Liver (tissue), 9 donors: ENCODE results near the gene PARD3. TPM values are rescaled to one million over a fixed set of nuclear protein-coding genes. Genes with fewer than 3 reads are reported as not detected.

ENCODE experiments used
- DNase-seq: peaks from one replicate; pipeline ENCODE4 v3.0.0-alpha.2; 2017; ENCODE audit warnings: low spot score
- H3K27ac ChIP-seq, 2 donors: one replicate each; pipeline ENCODE4 v1.7.0; 2013; ENCODE audit warnings: inconsistent platforms in 2 of 2, low read length in 2 of 2, control low read depth in 1 of 2, low read depth in 1 of 2, mild to moderate bottlenecking in 1 of 2
- H3K27me3 ChIP-seq, 4 donors: one replicate each; pipeline versions ENCODE4 v1.6.1 to v1.7.0; 2013; ENCODE audit warnings: low read length in 3 of 4, inconsistent platforms in 1 of 4, mild to moderate bottlenecking in 1 of 4, moderate library complexity in 1 of 4; ENCODE audit not compliant: control insufficient read depth in 4 of 4, insufficient read depth in 4 of 4
- H3K36me3 ChIP-seq, 4 donors: one replicate each; pipeline versions ENCODE4 v1.6.1 to v1.7.0; 2013; ENCODE audit warnings: low read length in 3 of 4, mild to moderate bottlenecking in 3 of 4, low read depth in 1 of 4, moderate library complexity in 1 of 4; ENCODE audit not compliant: control insufficient read depth in 4 of 4, insufficient read depth in 3 of 4
- H3K4me1 ChIP-seq, 4 donors: one replicate each; pipeline versions ENCODE4 v1.6.1 to v1.7.0; 2013; ENCODE audit warnings: low read length in 3 of 4, mild to moderate bottlenecking in 3 of 4, moderate library complexity in 1 of 4; ENCODE audit not compliant: control insufficient read depth in 4 of 4, insufficient read depth in 4 of 4
- H3K4me3 ChIP-seq, 3 donors: one replicate each; pipeline versions ENCODE4 v1.6.1 to v1.7.0; 2013; ENCODE audit warnings: low read length in 3 of 3, control low read depth in 1 of 3, low read depth in 1 of 3, mild to moderate bottlenecking in 1 of 3
- H3K9ac ChIP-seq, 2 donors: one replicate each; pipeline ENCODE4 v1.7.0; 2013; ENCODE audit warnings: low read length in 2 of 2, mild to moderate bottlenecking in 2 of 2, moderate library complexity in 2 of 2, control low read depth in 1 of 2, low read depth in 1 of 2
- H3K9me3 ChIP-seq, 4 donors: one replicate each; pipeline versions ENCODE4 v1.6.1 to v1.7.0; 2013; ENCODE audit warnings: low read length in 3 of 4; ENCODE audit not compliant: control insufficient read depth in 4 of 4
- ATF3 ChIP-seq: IDR thresholded peaks from 2 replicates; pipeline ENCODE4 v1.6.1; 2016; ENCODE audit warnings: antibody characterized with exemption
- CTCF ChIP-seq: fragments of 150-350 bp; IDR thresholded peaks from 2 replicates; pipeline ENCODE4 v1.5.1; 2017; ENCODE audit warnings: improper control_type of control experiment, low read depth, low read length; ENCODE audit not compliant: missing input control
- EGR1 ChIP-seq, 2 donors: IDR thresholded peaks; 2 replicates each; pipeline ENCODE4 v1.6.1; 2016 to 2018; ENCODE audit warnings: antibody characterized with exemption in 2 of 2, low read depth in 2 of 2
- FOXA1 ChIP-seq: IDR thresholded peaks from 2 replicates; pipeline ENCODE4 v1.6.1; 2016; ENCODE audit warnings: antibody characterized with exemption
- FOXA2 ChIP-seq: IDR thresholded peaks from 2 replicates; pipeline ENCODE4 v1.6.1; 2016; ENCODE audit warnings: antibody characterized with exemption
- HNF4A ChIP-seq, 2 donors: conservative IDR thresholded peaks; 2 replicates each; pipeline ENCODE4 v1.6.1; 2016; ENCODE audit warnings: antibody characterized with exemption in 2 of 2, mild to moderate bottlenecking in 2 of 2
- HNF4G ChIP-seq: IDR thresholded peaks from 2 replicates; pipeline ENCODE4 v1.6.1; 2016; ENCODE audit warnings: antibody characterized with exemption
- JUND ChIP-seq, 2 donors: IDR thresholded peaks; 2 replicates each; pipeline ENCODE4 v1.6.1; 2016; ENCODE audit warnings: antibody characterized with exemption in 2 of 2
- MAX ChIP-seq: IDR thresholded peaks from 2 replicates; pipeline ENCODE4 v1.6.1; 2016; ENCODE audit warnings: antibody characterized with exemption
- NR2F2 ChIP-seq: IDR thresholded peaks from 2 replicates; pipeline ENCODE4 v1.6.1; 2016; ENCODE audit warnings: antibody characterized with exemption
- RAD21 ChIP-seq, 2 donors: IDR thresholded peaks; 2 replicates each; pipeline ENCODE4 v1.6.1; 2016; ENCODE audit warnings: antibody characterized with exemption in 2 of 2, mild to moderate bottlenecking in 2 of 2
- REST ChIP-seq: IDR thresholded peaks from 2 replicates; pipeline ENCODE4 v1.6.1; 2016; ENCODE audit warnings: antibody characterized with exemption, mild to moderate bottlenecking
- RXRA ChIP-seq, 2 donors: IDR thresholded peaks; 2 replicates each; pipeline ENCODE4 v1.6.1; 2017 to 2018; ENCODE audit warnings: antibody characterized with exemption in 2 of 2, mild to moderate bottlenecking in 1 of 2
- SP1 ChIP-seq: IDR thresholded peaks from 2 replicates; pipeline ENCODE4 v1.6.1; 2018; ENCODE audit warnings: antibody characterized with exemption, mild to moderate bottlenecking
- TAF1 ChIP-seq: conservative IDR thresholded peaks from 2 replicates; pipeline ENCODE4 v1.6.1; 2016; ENCODE audit warnings: antibody characterized with exemption, mild to moderate bottlenecking
- YY1 ChIP-seq: IDR thresholded peaks from 2 replicates; pipeline ENCODE4 v1.6.1; 2016; ENCODE audit warnings: antibody characterized with exemption, mild to moderate bottlenecking
- WGBS: extraction: QIAGEN DNeasy Blood & Tissue Kit; methylation state at CpG from one replicate; pipeline ENCODE4 v1.1.7; 2013; 5-methylcytosine and 5-hydroxymethylcytosine counted together
- polyA plus RNA-seq, 2 donors: library from polyadenylated mRNA; stranded (reverse) in 1 of 2; unstranded in 1 of 2; fragments of 200-250 nt in 1 of 2; fragments of >200 nt in 1 of 2; fragmentation: Nextera tagmentation in 1 of 2; extraction: Ambion mirVana in 1 of 2; gene quantifications; one replicate each; pipeline versions ENCODE4 v1.2.1 to v1.2.3, GENCODE V29; 2013 to 2015
- total RNA-seq, 2 donors: library from RNA; depleted of rRNA; stranded (reverse); fragments of >200 nt; gene quantifications; one replicate each; pipeline ENCODE4 v1.2.3, GENCODE V29; 2014
- TF ChIP-seq, protein P1 (sequence below): IDR thresholded peaks from 2 replicates; pipeline ENCODE4 v1.6.1; 2016; ENCODE audit warnings: antibody characterized with exemption
- donor health status: healthy.
- donor health status: healthy.
- donor health status: healthy.
- donor health status: healthy.
- donor health status: healthy.

The PARD3 gene
- total and polyA plus RNA-seq, 4 donors: 12.3 to 43.8 (median 13.5) TPM

DNA sequence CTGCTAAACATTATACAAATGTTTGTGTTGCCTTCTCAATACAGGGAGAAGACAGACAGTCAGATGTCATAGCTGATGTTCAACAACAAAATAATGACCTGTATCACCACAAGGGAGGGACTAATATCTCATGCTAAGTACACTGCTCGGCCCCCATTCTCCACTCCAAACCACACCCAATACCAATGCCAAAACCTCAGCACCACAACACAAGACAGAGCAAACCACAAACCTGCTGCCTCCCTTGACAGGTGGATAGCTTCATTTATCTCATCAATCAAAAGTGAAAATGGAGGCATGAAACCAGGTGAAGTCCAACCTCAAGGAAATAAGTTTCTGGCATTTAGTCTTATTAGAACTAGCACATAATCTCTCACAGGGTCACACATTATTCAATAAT is 109.5 kb downstream of the PARD3 start:
- H3K27ac ChIP-seq: no peak overlapping the region
- no peaks in the 10 kb centered on the region for H3K36me3 ChIP-seq
- H3K9ac ChIP-seq: no peak overlapping the region
- no peak for DNase-seq
- 79% methylated on average over 1 of the region's 1 CpG for WGBS
- H3K4me3 ChIP-seq: no peak overlapping the region
- no peaks in the 10 kb centered on the region for H3K27me3 ChIP-seq
- TF ChIP-seq SP1: no peak
- TF ChIP-seq HNF4G: no peak
- no peak for TF ChIP-seq FOXA2
- TF ChIP-seq ATF3: no peak
- no peak for TF ChIP-seq JUND (IDR thresholded peaks at IDR 0.05)
- TF ChIP-seq, protein P1, sequence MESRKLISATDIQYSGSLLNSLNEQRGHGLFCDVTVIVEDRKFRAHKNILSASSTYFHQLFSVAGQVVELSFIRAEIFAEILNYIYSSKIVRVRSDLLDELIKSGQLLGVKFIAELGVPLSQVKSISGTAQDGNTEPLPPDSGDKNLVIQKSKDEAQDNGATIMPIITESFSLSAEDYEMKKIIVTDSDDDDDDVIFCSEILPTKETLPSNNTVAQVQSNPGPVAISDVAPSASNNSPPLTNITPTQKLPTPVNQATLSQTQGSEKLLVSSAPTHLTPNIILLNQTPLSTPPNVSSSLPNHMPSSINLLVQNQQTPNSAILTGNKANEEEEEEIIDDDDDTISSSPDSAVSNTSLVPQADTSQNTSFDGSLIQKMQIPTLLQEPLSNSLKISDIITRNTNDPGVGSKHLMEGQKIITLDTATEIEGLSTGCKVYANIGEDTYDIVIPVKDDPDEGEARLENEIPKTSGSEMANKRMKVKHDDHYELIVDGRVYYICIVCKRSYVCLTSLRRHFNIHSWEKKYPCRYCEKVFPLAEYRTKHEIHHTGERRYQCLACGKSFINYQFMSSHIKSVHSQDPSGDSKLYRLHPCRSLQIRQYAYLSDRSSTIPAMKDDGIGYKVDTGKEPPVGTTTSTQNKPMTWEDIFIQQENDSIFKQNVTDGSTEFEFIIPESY: no peak
- TF ChIP-seq RAD21 (IDR thresholded peaks at IDR 0.05): no peak
- TF ChIP-seq MAX: no peak
- TF ChIP-seq TAF1: no peak
- no peak for TF ChIP-seq EGR1 (IDR thresholded peaks at IDR 0.05; ENCODE audit: low read depth in 2 of 2)
- no peak for TF ChIP-seq HNF4A (conservative IDR thresholded peaks at IDR 0.05)
- no peak for TF ChIP-seq RXRA (IDR thresholded peaks at IDR 0.05)
- H3K4me1 ChIP-seq: peaks cover 0 to 4% (median 1%) of the 10 kb centered on the region in 4 donors
- H3K9me3 ChIP-seq: no peaks in the 10 kb centered on the region

GRCh38 chr10:34704526-34705184 is 110.4 kb downstream of the PARD3 start:
- no peak for TF ChIP-seq MAX
- TF ChIP-seq CTCF: no peak
- no peak for TF ChIP-seq FOXA2
- TF ChIP-seq RAD21 (IDR thresholded peaks at IDR 0.05): no peak
- TF ChIP-seq REST: no peak
- no peak for TF ChIP-seq NR2F2
- TF ChIP-seq ATF3: no peak
- no peak for TF ChIP-seq FOXA1
- no peak for TF ChIP-seq EGR1 (IDR thresholded peaks at IDR 0.05; ENCODE audit: low read depth in 2 of 2)
- TF ChIP-seq, protein P1: no peak
- no peak for TF ChIP-seq YY1
- no peak for TF ChIP-seq RXRA (IDR thresholded peaks at IDR 0.05)
- H3K9me3 ChIP-seq: no peaks in the 10 kb centered on the region
- H3K27me3 ChIP-seq: no peaks in the 10 kb centered on the region
- no peak overlapping the region for H3K9ac ChIP-seq
- WGBS: 21% methylated on average over 2 of the region's 2 CpGs
- no peaks in the 10 kb centered on the region for H3K36me3 ChIP-seq
- no peak overlapping the region for H3K27ac ChIP-seq
- H3K4me3 ChIP-seq: no peak overlapping the region
- H3K4me1 ChIP-seq: peaks cover 0 to 2% (median 1%) of the 10 kb centered on the region in 4 donors
- no peak for DNase-seq
